ENCODE data around the gene KRAS. TPM values are rescaled to one million over a fixed set of nuclear protein-coding genes. Genes with fewer than 3 reads are reported as not detected.

Gene KRAS
- total and polyA plus RNA-seq, 2 of the 4 experiments (the other 2 are of a cell fraction) = 9.3 to 10.7 TPM

DNA sequence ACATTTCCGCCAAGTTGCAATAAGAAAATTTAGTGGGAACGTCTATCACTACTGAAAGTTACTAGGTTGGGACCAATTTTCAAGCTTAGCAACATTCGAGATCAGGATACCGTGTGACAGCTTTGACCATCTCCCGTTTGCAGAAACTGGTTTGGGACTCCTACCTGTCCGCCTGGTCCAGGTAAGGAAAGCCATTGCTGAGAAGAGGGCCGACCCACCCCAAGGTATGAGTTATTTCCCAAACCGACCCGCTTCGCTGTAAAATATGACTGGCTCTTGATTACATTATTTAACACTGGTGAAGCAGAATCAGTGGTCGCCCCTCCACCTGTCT is 56.0 kb downstream of the KRAS start:
- H3K4me3 ChIP-seq (ENCODE audit: insufficient read depth, low read depth, low read length) = peak overlapping the region; percentile 74
- H3K79me1 ChIP-seq (ENCODE audit: low read depth in 1 of 2, low read length in 2 of 2) = peaks cover 0 to 30% of the 10 kb centered on the region in 2 experiments; a peak in 3 of 4 replicates
- POLR2A ChIA-PET (ENCODE audit: unreplicated experiment) = no interaction called here
- H2BK5ac ChIP-seq (ENCODE audit: low read depth, low read length, poor library complexity, severe bottlenecking) = no peak overlapping the region
- H3K9ac ChIP-seq (ENCODE audit: low read depth, low read length) = 0 out of 2 replicates have a peak overlapping the region, but pooled peaks have one; percentile 12
- no peak overlapping the region for H3K56ac ChIP-seq (ENCODE audit: extremely low read depth, insufficient read depth, low read length)
- in situ Hi-C loops (cut with MboI; ENCODE audit: low sequenced_read_pairs) = no loop called here
- H3K27me3 ChIP-seq (ENCODE audit: control insufficient read depth, insufficient read depth, low read length) = no peaks in the 10 kb centered on the region
- no peak overlapping the region for H3K23ac ChIP-seq (ENCODE audit: low read depth, low read length)
- WGBS, 2 experiments (ENCODE audit: extremely low coverage in 2 of 2, insufficient read length in 1 of 2) = no CpG with 5 or more reads among the region's 11 CpGs
- H3K4me2 ChIP-seq (ENCODE audit: low read depth, low read length) = peak overlapping the region; percentile 88
- no peak overlapping the region for H2BK120ac ChIP-seq (ENCODE audit: low read depth, low read length)
- H3K14ac ChIP-seq (replicated peaks; ENCODE audit: low read depth, low read length) = no peak overlapping the region
- H4K91ac ChIP-seq (ENCODE audit: insufficient read depth, low read depth, low read length) = no peak overlapping the region
- H4K5ac ChIP-seq (ENCODE audit: low read depth, low read length) = no peak overlapping the region
- no peaks in the 10 kb centered on the region for H3K9me3 ChIP-seq (ENCODE audit: control insufficient read depth, insufficient read depth, low read length)
- no peak overlapping the region for H2BK20ac ChIP-seq (ENCODE audit: low read depth, low read length)
- H2AK9ac ChIP-seq (replicated peaks; ENCODE audit: low read depth, low read length, poor library complexity) = no peak overlapping the region
- H3K4me1 ChIP-seq (ENCODE audit: control insufficient read depth, insufficient read depth, low read length) = peaks cover 3% of the 10 kb centered on the region; the same call in 1 of the 2 replicates
- no peak overlapping the region; a peak in 2 of 4 replicates for H4K8ac ChIP-seq (ENCODE audit: low read depth in 2 of 2, low read length in 2 of 2)
- no peak overlapping the region for H3K18ac ChIP-seq (ENCODE audit: low read depth, low read length)
- peak overlapping the region; percentile 87 for H2AFZ ChIP-seq (replicated peaks; ENCODE audit: low read length, poor library complexity)
- CTCF ChIA-PET = no interaction called here
- no peaks in the 10 kb centered on the region for H3K36me3 ChIP-seq (ENCODE audit: control insufficient read depth, insufficient read depth, low read length)
- no peak for ATAC-seq (ENCODE audit: low read depth)
- H3K4ac ChIP-seq (ENCODE audit: low read depth, low read length) = no peak overlapping the region
- H3K27ac ChIP-seq (ENCODE audit: insufficient read depth, low read length) = no peak overlapping the region
- intact Hi-C loops (cut with micrococcal nuclease) = no loop called here
- dilution Hi-C loops (cut with HindIII; ENCODE audit: low sequenced_read_pairs, unreplicated experiment) = no loop called here
- H2BK15ac ChIP-seq (ENCODE audit: low read depth, low read length) = peak overlapping the region; percentile 42; the same call in 1 of the 3 replicates
- DNase-seq = no peak
- H2AK5ac ChIP-seq (ENCODE audit: low read depth, low read length) = no peak overlapping the region
- H4K20me1 ChIP-seq (ENCODE audit: insufficient read depth, low read length) = no peaks in the 10 kb centered on the region
- BruUV-seq (replicated peaks) = no TSS peak
- TF ChIP-seq, protein P1, sequence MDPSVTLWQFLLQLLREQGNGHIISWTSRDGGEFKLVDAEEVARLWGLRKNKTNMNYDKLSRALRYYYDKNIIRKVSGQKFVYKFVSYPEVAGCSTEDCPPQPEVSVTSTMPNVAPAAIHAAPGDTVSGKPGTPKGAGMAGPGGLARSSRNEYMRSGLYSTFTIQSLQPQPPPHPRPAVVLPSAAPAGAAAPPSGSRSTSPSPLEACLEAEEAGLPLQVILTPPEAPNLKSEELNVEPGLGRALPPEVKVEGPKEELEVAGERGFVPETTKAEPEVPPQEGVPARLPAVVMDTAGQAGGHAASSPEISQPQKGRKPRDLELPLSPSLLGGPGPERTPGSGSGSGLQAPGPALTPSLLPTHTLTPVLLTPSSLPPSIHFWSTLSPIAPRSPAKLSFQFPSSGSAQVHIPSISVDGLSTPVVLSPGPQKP (IDR thresholded peaks at IDR 0.05; ENCODE audit: borderline replicate concordance, low read depth, low read length) = no peak
- TF ChIP-seq RCOR1 (IDR thresholded peaks at IDR 0.05; ENCODE audit: insufficient replicate concordance, low read length) = peak; percentile 26
- H3K9me1 ChIP-seq (ENCODE audit: insufficient read depth, low read length) = 0 out of 2 replicates have a peak, but pooled peaks cover 3% of the 10 kb centered on the region
